T-helper 1 cell treated with Interleukin-12 subunit alpha and Interleukin-12 subunit beta and Interleukin-4 antibody, amounts not matched to agents 30 ng/mL and 1 ng/mL, for 36 hours (primary cell): Measurements from ENCODE around the gene SHANK2. TPM values are rescaled to one million over a fixed set of nuclear protein-coding genes. Genes with fewer than 3 reads are reported as not detected.
"Not testable (repeated sequence)": the region's sequence is repeated elsewhere in the genome, so short reads cannot be mapped to it uniquely, and the experiment has no call there.

Source experiments
- intact Hi-C: fragments of 100-400 bp; cut with micrococcal nuclease; formaldehyde crosslinking; loops from one replicate; pipeline ENCODE4 v1.15.1; 2024
- total RNA-seq: library from RNA; stranded (reverse); gene quantifications from 2 replicates; pipeline ENCODE4 v1.2.3, GENCODE V29; 2022

SHANK2 gene
- total RNA-seq, 1 donor from 2014 or later, result not detected

DNA sequence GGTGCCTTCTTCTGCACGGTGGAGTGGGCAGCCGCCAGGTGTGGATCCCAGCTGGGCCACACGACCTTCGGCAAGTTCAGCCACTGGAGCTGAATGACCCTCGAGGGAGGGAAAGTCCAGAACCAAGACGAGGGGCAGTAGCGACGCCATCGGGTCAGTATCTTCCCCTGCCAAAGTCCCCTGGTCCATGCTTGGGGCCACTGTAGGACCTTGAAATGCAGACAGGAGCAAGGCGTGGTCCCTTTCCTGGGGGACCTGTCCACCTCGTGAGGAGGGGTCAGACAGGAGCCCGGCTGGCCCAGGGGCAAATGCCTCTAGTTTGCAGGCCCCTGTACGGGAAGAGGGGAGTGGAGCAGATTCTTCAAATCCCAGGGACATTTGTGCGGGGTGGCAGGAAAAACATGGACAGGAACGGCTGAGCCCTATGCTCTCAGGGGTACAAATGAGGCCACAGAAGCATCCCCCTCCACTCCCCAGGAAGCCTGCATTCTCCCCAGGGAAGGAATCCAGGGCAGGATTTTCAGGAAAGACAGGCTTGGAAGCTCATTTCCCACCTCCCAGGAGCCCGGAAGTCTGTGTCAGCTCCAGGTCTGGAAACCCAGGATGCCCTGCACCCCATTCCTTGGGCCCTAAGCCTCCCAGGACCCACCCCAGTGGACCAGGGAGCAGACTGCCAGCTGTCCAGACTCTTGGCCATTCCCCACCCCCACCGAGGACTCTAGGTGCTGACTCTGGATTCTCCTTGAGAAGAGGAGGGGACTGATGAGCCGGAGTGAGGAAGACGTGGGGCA is 6.6 kb downstream of the SHANK2 start:
- intact Hi-C loops, result no loop called here

DNA sequence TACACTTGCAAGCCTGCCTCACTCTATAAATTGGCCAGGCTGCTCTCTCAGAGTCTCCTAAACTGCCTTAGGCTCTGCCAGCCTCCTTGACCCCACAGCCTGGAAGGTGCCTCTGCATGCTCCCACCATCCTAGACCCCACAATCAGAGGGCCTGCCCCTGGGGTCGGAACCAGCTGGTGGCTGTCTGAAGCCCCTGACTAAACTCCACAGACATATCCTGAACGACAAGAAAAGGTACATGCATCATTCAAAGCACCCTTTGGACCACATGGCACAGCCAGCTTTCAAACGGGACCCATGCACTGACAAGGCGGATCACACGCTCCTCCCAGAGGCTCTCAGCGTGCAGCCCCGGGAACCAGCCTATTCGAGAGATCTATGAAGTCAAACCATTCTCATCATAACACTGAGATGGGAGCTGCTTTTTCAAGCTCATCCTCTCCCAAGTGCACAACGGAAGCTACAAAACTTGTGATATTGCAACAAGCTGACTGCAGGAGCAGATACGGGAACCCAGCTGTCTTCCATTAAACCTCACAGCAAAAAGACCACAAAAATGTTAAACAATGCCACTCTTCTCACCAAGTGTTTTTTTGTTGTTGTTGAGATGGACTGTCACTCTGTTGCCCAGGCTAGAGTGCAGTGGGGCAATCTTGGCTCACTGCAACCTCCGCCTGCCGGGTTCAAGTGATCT is 8.1 kb downstream of the SHANK2 start:
- intact Hi-C loops, result no loop called here

DNA sequence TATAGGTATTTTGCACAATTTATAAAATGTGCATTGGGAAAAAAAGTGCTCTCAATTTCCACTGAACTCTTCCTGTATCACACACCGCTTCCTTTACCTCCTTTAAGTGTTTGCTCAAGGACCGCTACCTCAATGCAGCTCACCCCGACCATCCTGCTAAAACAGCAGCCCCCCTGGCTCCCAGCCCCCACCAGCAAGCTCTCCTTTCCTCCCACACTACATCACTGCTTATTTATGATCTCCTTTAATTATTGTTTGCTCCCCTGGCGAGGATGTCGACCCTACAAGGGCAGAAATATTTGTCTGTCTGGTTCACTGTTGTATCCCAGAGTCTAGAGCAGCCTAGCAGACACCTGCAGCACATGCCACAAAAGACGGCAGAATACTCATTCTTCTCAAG is 10.0 kb downstream of the SHANK2 start:
- intact Hi-C loops, result no loop called here

DNA sequence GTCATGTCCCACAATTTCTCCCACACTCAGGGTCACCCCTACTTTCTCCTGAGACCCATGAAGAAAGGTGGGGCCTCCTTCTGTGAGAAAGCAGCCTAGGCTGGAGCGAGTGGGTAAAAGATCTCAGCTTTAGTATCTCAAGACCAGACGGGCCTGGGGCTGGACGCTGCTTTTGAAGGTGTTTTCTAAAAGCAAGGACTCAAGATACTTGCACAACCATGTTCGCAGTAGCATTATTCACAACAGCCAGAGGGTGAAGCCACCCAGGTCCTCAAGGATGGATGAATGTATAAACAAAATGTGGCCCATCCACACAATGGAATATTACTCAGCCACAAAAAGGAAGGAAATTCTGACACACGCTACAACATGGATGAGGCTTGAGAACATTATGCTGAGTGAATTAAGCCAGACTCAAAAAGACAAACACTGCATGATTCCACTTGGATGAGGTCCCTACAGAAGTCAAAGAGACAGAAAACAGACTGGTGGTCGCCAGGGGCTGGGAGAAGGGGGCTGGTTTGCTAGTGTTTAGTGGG is 10.6 kb downstream of the SHANK2 start:
- intact Hi-C loops, result no loop called here

DNA sequence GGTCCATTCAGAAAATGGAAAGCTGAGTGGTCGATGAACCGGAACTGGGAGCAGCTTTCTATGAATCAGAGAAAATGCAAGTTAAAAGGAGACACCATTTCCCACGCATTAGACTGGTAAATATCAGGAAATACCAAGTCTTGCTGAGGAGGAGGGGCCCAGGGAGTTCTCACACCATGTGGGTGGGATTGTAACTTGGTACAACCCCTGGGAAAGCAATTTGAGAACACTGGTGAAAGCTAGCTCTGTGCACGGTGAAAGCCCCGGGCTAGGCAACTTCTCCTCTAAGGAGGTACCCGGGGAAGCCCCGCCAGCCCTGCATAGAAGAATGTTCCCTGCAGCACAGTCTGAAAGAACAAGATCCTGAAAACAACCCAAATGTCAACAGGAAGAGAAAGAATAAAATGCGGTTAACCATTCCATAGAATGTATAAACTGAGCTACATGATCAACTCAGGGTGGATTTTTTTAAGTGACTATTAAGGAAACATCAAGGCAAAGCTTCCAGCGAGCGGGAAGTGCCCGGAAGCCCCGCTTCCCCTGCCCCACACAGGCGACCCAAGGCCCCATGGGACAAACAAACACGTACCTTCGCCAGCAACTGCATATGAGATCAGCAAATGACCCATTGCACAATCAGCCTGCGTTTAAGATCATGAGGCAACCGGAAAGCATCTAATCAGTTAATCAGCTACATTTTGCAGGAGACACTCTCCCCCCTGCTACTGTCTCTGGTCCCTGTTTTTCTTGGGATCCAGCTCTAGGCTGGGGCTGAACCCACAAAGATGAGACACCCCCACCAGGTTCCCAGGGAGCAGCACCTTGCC is 11.3 kb downstream of the SHANK2 start:
- intact Hi-C loops, result no loop called here

DNA sequence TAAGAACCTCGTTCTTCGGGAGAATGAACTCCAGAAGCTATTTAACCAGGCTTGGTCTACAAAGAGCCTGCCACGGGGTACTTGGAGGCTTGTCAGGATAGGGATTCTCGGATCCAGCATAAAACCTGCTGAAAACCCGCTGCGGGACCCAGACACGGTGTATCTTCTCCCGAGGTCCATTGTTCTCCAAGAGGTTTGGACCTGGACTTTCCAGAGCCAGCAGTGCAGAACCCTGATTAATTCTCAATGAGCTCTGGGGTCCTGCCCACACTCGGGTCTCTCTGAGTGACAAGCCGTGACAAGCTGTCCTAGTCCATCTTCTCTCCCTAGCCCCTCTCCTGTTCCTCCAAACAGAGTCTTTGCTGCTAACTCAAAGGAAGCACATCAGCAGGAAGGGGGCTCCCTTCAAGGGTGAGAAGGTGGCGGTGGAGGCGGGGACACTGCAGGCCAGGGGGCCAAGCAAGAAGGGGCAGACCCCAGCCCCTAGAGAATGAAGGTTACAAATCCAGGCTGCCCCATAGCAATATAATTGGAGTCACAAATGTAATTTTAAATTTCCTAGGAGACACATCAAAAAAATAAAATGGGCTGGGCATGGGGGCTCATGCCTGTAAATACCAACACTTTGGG is 12.2 kb downstream of the SHANK2 start:
- intact Hi-C loops, result no loop called here

DNA sequence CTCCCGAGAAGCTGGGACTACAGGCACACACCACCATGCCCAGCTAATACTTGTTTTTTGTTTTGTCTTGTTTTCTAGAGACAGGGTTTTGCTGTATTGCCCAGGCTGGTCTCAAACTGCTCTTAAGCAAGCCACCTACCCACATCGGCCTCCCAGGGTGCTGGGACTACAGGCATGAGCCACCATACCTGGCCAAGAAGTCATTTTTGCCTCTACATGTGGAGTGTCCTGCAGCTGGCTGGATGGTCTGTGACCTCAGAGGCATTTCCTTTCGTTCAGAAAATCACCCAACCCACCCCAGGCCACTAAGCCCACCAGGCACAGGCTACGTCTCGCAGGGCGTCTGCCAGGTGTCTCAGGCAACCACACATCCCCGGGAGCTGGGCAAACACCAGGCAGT is 12.8 kb downstream of the SHANK2 start:
- intact Hi-C loops, result no loop called here

DNA sequence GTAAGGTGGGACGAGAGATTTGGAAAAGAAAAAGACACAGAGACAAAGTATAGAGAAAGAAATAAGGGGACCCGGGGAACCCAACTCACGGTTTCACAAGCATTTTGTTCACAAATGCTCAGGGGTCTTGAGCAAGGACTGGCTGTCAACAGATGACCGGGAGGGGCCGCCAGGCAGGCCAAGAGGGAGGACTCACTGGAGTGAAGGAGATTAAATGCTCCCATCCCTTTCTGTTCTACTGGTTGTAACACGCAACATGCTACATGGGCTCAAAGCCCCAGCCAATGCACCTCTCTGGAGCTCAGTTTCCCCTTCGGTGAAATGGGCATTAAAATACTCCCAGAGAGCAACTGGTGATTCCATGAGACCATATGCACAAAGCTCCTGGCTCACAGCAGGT is 13.4 kb downstream of the SHANK2 start:
- intact Hi-C loops, result no loop called here

DNA sequence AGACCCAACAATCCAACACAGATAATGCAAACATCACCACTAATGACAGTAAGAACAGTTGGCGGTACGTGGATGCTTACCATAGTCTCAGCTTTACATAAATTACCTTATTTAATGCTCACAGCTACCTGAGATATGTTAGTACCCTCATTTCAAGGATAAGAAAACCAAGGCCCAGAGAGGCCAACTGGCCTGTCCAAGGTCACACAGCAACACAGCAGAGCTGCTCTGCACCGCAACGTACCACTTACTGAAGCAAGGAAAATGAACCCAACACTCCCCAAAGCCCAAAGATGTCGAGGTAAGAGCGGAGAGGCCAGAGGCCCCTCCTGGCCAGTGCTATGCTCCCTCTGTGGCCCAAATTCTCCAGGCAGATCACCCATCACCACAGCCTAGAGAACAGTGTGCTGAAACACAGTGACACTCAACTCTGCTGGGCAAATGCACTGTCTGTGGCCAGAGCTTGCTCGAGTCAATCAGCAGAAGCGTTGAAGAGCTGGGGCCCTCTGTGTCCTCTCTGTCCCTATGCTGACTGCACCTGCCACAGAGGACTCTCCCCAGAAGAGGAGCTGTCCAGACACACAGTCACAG is 14.0 kb downstream of the SHANK2 start:
- intact Hi-C loops, result no loop called here

DNA sequence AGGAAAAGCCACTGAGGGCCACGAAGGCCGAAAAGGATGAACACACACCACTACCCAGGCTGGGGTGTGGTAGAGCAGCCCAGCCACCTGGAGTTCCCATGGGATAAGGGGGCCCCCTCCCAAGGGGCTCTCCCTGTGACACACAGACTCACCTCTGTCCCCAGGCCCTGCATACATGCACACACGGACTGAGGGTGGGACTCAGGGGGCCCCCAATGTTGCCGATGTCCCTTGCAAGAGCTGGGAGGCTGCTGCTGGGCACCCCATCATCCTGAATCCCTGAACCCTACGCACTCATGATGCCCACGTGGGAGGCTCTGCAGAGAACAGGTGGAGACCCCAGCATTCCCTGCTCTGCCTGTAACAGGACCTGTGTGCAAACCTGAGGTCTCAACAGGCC is 14.5 kb downstream of the SHANK2 start:
- intact Hi-C loops, result no loop called here

DNA sequence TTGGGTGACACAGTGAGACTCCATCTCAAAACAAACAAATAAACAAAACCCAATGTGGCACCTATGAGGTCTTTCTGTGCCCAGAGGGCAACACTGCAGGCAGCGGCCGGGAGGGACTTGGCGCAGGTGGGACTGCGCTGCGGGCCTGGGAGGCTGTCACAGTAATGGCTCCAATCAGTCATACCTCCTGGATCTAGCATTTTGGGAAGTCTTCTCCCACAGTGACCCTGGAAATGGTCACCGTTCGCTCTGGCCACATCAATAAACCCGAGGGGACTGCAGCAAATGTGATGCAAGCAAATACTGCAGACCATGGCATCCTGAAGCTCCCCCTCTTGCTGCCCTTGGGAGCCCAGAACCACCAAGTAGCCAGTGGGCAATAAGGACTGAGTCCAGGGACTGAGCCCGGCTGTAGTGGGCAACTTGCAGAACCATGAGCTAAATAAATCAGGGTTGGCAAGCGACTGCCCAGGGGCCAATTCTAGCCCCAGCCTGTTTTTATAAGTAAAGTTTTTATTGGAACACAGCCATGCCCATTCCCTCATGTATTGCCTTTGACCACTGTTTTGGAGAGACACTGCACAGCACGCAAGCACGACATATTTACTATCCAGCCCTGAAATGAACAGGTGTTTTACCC is 15.4 kb downstream of the SHANK2 start:
- intact Hi-C loops, result no loop called here

DNA sequence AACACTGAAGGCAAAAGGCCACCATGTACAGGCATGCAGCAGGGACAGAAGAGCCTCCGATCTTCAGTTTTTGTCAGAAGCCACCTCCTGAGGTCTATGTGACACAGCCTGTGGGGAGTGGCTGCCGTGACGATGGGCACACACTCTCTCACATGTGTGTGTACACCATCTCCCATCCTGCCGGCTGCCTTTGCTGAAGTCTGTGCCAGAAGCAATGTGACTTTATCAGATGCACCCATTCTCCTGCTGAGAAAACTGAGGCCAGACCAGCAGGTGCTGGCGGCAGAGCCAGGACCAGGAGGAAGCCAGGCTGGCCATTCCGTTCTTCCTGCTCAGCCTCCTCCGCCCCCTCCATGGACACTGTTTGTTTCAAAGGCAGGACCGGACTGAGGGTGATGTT is 16.7 kb downstream of the SHANK2 start:
- intact Hi-C loops, result no loop called here

DNA sequence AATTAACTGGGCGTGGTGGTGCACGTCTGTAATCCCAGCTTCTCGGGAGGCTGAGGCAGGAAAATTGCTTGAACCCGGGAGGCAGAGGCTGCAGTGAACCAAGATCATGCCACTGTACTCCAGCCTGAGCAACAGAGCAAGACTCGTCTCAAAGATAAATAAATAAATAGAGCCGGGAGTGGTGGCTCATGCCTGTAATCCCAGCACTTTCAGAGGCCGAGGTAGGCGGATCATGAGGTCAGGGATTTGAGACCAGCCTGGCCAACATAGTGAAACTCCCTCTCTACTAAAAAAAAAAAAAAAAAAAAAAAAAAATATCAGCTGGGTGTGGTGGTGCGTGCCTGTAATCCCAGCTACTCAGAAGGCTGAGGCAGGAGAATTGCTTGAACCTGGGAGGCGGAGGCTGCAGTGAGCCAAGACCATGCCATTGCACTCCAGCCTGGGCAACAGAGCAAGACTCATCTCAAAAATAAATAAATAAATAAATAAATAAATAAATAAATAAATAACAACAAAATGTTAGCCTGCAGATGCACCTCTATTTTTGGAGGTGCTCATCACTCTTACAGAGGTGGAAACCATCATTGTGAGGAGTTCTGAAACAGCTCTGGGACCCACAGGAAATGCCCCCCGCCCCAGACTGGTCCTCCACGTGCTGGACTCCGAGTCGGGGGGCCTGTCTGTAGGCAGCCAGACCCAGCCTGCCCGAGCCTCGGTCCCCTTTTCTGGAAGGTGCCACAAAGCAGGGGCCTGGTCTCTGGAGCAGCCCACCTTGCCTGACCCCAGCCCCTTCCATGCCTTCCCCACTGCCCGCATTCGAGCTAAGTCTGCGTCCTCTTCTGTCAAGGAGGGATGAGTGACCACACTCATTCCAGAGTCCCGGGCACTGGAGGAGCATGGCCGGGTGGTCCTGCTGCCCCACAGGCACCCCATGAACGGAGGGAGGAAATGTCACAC is 18.2 kb downstream of the SHANK2 start:
- intact Hi-C loops, result not testable (repeated sequence)

DNA sequence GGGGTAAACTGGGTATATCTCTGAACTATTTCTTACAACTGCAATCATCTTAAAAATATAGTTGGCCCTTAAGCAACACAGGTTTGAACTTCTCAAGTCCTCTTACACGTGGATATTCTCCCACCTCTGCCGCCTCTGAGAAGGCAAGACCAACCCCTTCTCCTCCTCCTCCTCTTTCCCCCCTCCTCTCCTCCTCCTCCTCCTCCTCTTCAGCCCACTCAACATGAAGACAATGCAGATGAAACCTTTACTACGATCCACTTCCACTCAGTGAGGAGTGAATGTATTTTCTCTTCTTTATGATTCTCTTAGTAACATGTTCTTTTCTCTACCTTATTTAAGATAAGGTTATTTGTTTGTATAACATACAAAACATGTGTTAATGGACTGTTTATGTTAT is 20.0 kb downstream of the SHANK2 start:
- intact Hi-C loops, result no loop called here

DNA sequence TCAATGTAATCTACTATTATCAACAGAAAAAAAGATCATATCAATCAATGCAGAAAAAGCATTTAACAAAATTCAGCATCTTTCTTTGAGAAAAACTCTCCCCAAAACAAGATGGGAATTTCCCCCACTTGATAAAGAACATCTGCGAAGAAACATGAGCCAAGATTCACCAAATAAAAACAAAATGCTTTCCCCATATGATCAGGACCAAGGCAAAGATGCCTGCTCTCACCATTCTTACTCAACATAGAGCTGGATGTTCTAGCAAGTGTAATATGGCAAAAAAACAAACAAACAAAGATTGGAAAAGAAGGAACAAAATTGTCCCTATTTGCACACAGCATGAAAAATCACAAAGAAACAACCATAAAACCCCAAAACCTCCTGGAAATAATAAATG is 23.4 kb downstream of the SHANK2 start:
- intact Hi-C loops, result no loop called here

DNA sequence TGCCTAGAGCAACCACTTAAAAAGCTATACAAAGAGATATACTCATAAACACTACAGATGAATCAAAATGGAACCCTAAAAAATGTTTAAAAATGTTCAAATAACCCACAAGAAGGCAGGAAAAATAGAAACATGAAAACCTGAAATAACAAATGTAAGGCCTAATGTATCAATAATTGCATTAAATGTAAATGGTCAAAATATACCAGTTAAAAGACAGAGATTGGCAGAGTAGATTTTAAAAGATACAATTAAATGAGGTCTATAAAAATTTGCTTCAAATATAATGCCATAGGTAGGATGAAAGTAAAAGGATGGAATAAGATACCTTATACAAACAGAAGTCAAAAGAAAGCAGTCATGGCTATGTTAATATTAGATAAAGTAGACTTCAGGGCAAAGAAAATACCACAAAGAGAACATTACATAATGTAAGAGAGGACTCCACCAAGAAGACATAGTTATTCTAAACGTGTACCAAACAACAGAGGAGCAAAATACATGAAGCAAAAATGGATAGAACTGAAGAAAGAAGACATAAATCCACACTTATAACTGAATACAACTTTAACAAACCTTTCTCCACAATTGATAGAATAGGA is 25.2 kb downstream of the SHANK2 start:
- intact Hi-C loops, result no loop called here

DNA sequence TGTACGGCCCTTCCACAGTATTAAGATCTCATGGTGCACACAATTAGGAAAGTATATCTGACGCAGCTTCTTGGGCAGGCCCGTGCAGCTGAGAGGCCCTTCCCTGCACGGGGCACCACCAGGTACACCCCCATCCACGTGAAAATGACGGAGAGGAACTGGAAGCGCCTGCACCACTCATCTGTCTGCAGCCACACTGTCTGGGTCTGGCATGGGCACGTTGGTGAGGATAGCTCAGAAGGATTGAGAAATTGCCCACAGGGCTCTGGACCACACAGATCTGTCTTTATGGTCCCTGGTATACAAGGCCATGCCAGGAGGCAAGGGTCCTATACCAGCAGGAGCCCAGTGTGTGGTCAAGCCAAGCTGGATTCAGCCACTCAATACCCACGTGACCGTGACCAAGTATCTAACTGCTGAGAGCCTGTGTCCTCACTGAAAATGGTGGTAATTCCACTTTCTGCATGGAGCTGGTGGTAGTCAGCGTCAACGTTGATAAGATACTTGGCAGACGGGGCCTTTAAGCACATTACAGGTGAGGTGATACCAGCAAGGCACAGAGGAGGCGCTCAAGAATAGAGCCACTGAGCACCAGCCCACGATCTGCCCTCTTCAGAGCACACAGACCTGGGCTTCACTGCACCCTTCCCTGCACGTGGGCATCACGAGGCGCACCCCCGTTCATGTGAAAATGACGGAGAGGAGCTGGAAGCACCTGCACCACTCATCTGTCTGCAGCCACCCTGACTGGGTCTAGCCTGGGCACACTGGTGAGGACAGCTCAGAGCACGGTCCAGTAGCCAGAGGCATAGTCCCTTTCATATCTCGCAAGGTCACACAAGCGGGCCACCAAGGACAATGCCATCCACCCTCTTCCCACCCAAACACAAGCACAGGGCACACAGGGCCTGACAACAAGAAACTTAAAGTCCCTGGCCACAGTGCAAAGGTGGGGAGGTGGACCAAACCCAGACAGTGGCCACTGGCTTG is 28.4 kb downstream of the SHANK2 start:
- intact Hi-C loops, result no loop called here

DNA sequence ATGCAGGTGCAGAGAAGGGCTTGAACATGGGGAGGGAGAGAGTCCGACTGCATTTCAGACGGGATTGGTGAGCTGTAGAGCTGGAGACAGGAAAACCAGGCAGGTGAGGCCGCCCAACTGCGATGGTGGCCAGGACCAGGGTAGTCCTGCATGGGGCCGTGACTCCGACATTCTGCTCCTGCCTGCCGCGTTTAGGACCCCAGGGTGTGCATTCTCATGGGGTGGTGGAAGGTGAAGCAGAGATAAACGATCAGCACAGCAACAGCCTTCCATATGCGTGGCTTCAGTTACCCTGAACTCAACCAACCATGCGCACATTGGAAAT is 29.3 kb downstream of the SHANK2 start:
- intact Hi-C loops, result no loop called here
